GM19328 (cell line): ENCODE results near the gene FN3K.

Source experiments
- ATAC-seq: cut with Tn5 transposase; IDR thresholded peaks from one replicate; pipeline ENCODE4 v1.9.1; 2021; ENCODE audit warnings: mild to moderate bottlenecking, moderate library complexity; ENCODE audit not compliant: unreplicated experiment

Gene FN3K

DNA sequence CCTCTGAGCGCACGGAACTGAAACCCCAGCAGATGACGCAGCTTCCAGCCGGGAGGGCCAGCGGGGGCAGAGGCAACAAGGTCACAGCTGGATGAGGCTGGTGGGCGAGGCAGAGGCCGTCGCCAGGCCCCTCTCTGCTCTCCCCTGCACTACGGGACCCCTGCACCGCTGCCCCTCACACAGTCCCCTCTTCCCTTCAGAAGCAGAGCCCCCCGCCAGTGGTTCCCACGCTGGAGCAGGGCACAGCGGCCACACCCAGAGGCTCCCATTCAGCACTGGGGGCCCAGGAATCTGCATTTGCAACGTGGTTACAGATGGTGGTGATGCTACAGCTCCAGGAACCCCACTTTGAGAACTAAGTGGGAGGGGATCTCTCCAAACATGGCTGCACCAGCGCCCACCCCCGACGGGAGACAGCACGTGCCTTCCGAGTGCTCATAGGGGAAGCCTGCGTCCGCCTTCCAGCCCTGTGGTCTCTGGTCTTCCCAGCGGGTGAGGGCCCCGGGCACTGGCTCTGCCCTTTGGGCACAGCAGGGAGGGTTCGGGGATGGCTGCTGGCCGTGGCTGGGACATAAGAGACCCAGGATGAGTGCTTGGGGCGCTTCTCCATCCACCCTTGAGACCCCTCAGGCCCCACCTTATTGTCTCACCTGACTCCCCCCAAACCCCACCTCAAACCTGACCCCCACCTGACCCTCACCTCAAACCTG lies 32.2 kb upstream of the FN3K start:
- no peak for ATAC-seq

DNA sequence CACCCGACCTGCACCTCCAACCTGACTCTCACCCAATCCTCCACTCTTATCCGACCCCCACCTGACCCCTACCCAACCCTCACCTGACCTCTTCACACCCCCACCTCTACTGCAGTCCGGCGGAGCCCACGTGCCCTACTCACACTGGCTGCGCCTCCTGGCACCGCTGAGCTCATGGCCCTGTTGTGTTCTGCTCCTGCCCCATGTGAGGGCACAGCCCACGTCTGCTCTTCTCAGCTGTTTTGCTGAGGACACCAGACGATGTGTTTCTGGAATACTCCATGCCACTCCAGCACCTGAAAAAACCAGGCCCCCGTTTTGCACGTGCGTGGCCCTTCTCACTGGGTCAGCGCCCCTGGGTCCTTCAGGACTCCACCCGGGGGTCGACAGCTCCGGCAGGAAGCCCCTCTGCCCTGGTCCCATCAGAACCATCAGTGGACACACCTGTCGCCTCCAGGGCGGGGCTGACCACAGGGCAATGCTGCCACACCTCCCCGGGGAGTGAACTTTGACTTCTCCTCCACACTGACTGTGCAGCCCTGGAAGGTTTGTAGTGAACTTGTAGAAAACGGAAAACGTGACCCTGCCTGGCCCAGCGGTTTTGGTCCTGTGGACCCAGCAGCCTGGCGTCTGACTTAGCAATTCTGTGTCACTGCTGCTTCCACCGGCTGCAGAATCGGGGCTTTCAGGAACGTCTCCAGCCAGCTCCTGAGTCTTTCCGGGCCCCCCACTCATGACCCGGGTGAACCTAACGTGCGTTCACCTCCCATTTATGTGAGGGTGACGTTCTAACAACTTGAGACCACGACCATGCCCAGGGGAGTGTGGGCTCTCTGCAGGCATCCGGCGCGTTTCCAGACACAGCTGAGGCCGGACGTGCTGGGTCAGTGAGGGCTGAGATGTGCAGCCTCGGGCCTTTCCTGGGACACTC lies 31.2 kb upstream of the FN3K start:
- no peak for ATAC-seq

DNA sequence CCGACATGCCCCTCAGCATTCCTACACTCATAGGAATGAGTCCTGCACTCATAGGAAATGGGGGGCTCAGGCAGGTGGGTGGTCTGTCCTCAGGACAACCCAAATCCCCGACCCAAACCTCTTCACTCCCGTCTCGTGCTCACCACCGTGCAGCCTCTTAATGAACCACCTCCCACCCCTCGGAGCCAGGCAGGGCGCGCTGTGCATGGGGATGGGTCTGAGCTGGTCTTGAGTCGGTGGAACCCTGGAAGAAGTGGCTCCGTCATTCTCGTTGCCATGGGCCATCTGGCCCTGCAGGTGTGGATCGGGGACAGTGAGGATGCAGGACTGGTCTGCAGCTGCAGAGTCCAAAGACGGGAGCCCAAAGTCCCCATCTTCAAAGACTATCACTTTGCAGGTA lies 30.5 kb upstream of the FN3K start:
- ATAC-seq: no peak

DNA sequence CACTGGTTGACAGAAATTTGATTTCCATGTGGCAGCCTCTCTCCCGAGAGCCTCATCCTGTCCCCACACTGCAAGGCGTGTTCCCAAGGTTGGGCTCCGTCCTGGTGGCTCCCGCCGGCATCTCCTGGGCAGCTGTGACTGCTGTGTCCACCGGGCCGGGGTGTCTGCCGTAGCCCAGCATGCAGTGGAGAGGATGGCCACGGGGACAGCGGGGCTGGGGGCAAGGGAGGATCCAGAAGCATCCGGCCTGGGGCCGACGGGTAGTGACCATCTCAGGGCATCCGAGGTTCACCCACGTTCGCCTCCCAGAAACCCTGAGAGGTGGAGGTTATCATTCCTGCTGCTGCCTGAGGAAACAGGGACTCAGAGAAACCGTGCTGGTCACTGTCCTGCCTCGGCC lies 29.7 kb upstream of the FN3K start:
- no peak for ATAC-seq

DNA sequence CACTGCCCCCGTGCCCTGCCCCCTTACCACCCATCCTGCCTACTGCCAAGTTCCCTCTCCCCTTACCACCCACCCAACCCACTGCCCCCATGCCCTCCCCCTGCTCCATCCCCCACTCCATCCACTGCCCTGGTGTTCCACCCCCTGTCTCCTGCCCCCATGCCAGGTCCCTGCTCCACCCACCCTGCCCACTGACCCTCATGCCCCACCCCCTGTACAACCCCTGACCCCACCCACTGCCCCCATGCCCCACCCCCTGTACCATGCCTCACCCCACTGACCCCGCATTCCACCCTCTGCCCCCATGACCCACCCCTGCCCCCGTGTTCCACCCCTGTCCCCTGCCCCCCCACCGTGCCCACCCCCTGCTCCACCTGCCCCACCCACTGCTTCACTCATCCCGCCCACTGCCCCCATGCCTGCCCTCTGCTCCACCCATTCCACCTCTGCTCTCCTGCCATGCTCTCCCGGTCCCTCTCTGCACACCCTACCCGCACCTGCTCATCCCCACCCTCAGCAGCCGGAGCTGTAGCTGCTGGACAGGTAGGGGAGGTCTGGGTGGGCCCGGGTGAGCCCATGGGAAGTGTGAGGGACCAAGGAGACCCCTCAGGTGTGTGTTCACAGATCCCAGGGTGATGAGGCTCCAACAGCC lies 26.3 kb upstream of the FN3K start:
- ATAC-seq: no peak

DNA sequence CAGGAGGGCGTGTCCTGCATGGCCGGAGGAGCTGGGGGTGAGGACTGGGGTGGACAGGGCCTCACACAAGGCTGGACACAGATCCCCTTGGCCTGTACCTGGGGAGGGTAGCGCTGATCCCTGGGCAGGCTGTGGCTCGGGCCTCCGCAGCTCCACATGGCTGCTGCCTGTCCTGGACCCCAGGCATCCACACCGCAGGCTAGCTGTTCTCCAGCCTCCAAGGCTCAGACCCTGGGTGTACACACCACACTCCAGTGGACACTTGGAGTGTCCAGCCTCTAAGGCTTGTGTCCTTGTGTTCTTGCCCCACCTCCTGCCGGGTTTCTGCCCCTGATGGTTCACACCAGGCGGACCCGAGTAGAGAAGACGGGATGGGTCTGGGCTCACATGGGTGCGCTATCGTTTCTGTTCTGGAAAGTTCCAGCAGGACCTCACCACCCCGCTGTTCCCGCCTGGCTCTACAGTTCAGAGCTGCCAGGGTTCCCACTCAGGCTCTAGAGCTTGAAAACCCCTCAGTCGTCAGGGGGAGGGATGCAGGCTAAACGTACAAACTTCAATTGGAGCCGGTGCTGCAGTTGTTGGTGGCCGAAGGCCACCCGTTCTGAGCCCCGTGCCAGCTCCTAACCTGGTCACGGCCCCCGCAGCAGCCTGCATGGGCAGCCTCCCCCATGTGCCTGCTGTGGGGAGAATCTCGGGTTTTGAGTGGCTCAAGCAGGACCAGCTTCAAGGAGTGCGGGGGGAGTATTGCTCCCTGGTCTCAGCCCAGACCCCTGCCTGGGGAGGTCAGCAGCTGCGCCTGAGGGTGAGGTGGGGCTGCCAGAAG lies 25.5 kb upstream of the FN3K start:
- ATAC-seq: no peak

DNA sequence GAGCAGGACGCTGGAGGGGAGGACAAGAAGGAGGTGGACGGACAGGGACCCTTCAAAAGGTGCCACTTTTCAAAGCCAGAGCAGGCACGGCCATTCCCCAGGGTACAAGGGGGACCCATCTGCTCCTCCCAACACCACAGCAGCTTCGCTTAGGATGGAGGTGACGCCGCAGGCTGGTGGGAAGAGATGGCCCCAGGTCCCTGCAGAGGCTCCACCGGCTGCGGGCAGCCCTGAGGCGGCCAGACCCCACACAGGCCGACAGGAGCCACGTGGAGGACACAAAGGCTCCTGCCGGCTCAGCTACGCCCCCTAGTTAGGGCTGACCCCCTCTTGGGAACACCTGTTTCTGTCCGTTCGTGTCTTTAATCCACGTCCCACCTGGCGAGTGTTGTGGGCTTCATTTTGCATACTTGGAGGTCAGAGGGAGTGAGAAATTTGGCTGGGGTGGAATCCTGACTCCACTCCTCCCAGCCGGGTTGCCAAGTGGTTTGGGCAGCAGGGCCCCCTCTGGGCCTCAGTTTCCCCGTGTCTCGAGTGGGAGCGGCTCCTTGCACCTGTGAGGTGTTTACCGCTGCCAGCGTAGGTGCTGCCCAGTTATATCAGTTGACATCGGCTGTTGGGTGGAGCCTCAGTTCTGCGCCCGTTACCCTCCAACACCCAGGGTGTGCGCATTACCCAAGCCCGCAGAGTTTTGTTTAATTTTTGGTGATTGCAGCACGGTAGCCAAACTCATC lies 24.7 kb upstream of the FN3K start:
- no peak for ATAC-seq

DNA sequence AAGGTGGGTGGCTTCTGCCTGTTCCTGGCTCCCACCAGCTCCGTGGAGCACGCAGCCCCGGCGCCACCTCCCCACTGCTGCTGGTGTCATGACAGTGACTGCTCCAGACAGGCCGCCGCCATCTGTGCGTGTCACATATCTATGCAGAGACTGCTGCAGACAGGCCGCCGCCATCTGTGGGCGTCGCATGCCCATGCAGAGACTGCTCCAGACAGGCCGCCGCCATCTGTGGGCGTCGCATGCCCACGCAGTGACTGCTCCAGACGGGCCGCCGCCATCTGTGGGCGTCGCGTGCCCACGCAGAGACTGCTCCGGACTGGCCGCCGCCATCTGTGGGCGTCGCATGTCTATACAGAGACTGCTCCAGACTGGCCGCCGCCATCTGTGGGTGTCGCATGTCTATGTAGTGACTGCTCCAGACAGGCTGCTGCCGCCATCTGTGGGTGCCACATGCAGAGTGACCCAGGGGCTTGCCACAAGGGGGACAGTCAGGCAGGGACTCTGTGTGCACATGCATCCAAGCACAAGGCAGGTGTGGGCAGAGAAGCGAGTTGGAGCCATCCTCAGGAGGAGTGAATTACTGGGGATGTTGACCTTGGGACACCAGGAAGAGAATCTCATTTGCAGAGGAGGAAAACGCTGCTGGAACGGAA lies 22.2 kb upstream of the FN3K start:
- ATAC-seq: no peak

DNA sequence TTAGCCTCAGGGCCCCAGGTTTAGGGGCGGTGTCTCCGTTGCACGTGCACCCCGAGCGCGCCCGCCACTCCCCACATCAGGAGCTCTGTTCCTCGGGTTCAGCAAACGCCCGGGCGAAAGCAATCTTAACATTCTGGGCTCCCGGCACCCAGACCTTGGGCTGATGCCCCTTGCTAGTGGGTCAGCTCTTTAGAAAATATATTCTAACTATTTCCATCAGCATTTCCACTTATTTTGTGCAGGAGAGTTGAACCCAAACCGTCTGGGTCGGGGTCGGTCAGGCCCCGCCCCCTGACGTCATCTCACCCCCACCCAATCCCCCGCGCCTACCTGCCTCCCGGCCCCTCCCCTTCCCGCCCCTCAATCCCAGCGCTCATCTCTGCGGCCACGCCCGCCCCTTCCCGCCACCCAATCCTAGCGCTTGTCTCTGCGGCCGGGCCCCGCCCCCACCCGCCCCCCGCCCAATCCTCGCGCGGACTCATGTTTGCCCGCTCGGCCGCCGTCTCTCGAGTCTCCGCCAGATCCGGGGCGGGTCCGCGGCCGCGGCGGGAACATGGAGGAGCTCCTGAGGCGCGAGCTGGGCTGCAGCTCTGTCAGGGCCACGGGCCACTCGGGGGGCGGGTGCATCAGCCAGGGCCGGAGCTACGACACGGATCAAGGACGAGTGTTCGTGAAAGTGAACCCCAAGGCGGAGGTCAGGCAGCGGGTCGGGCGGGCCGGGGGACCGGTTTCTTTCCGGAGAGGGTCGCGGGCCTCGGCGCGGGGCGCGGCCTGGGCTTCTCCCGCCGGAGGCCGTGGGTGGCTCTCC lies 19.0 kb upstream of the FN3K start, which contains the start of gene FN3KRP:
TSS of gene FN3KRP (plus strand) at position 504 of the 808 bp plus-strand sequence. CDS start at position 554, 50 bp downstream.
- no peak for ATAC-seq

DNA sequence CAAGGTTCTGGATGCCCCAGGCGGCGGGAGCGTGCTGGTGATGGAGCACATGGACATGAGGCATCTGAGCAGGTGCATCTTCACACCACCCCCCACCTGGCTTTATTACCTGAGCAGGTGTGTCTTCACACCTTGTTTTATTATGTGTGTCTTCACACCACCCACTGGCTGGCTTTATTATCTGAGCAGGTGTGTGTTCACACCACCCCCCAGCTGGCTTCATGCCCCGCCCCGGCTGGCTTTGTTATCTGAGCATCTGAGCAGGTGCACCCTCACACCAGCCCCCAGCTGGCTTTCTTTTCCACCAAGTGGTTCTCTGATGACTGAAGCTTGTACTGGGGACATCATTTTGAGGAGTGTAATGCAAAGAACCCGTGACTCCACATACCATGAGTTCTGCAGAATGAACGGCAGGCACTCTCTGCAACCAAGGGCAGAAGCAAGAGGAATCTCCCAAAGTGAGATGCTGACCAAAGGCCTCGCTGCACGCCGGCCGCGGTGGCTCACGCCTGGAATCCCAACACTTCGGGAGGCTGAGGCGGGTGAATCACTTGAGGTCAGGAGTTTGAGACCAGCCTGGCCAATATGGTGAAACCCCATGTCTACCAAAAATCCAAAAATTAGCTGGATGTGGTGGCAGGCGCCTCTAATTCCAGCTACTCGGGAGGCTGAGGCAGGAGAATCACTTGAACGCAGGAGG lies 16.3 kb upstream of the FN3K start:
- ATAC-seq: no peak

DNA sequence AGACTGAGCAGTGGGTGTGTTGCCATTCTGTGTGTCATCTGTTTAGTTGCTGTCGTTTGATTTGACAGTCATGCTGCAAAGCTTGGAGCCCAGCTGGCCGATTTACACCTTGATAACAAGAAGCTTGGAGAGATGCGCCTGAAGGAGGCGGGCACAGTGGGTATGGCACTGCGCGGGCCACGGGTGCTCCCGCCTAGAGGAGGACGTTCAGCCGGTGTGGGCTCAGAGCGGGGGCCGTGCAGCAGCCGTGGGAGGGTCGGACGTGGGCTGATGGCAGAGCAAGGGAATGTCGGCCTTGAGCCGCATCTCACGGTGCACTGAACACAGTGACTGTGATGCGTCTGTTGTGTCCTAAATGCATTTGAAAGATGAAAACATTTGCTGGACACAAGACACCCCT lies 15.2 kb upstream of the FN3K start:
- no peak for ATAC-seq

DNA sequence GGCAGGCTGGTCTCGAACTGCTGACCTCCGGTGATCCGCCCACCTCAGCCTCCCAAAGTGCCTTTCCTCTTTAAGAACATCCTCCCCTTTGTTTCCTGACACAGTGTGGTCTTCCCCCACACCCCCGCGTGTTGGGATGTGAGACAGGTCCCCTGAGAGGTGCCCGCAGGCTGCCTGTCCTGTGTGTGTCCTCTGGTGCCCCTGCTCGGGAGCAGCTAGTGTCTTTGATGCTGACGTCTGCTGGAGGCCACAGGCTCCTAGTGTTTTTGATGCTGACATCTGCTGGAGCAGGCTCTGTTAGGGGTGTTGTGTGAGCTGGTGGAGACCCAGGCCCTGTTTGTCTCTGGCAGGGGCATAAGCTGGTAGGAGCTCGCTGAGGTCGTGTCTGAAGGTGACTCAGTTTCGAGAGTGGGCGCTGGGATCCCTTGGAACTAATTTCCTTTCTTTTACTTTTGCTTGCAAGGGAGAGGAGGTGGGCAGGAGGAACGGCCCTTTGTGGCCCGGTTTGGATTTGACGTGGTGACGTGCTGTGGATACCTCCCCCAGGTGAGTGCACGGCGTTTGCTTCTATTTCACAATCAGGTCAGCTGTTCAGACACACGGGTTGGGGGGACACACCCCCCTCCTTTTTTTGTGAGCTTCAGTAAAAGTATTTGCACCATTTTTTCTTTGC lies 12.9 kb upstream of the FN3K start:
- ATAC-seq: no peak

DNA sequence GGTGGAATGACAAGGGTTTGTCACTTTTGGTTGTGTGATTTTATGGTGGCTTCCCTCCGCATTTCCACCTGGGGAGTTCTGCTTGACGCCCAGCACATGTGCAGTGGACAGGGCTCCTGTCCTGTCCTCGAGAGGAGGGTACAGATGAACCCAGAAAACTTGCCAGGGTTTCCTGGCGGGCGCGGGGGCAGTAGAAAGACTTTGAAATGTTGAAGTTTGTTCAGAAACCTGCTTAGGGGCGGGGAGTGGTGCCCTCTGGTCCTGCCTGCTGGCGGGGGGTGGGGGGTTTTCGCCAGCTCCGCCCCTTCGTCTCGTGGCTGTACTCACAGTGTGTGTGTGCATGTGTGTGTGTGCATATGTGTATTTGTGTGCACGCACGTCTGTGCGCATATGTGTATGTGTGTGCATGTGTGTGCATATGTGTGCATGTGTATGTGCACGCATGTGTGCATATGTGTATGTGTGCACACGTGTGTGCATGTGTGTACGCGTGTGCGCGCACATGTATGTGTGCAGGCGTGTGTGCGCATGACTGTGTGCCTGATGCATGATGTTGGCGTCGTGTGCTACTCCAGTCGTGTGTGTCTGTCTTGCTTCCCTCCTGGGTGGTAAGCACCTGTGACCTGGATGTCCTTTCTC lies 12.1 kb upstream of the FN3K start:
- ATAC-seq: no peak

DNA sequence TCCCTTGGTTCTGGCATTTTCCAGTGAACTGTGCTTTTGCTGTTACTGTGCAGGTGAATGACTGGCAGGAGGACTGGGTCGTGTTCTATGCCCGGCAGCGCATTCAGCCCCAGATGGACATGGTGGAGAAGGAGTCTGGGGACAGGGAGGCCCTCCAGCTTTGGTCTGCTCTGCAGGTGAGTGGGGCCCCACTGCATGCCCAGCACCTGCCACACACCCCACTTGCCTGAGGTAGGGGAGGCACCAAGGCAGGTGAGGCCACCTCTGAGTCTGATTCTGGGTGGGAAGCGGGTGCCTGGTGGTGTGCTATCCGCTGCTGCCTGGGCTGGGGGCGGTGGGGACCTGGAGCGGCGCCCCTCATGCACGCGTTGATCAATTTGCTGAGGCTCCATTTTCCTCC lies 9.0 kb upstream of the FN3K start:
- no peak for ATAC-seq

DNA sequence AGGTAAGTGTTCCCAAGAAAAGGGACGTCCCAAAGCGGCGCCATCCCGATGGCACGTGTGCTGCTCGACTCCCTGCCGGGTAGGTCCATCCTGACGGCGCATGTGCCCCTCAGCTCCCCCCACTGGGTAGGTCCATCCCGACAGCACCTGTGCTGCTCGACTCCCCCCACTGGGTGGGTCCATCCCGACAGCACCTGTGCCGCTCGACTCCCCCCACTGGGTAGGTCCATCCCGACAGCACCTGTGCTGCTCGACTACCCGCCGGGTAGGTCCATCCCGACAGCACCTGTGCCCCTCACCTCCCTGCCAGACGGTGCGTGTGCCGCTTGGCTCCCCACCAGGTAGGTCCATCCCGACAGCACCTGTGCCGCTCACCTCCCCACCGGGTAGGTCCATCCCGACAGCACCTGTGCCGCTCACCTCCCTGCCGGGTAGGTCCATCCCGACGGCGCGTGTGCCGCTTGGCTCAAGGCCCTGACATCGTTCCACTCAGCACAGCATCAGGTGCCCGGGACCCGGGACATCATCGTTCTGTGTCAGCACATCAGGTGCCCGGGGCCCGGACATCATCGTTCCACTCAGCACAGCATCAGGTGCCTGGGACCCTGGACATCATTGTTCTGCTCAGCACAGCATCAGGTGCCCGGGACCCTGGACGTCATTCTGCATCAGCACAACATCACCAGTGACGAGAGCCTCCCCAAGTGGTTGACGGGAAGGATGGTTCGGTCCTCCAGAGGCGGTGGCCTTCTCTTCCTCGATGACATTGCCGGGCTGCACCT lies 5.7 kb upstream of the FN3K start:
- ATAC-seq: no peak

DNA sequence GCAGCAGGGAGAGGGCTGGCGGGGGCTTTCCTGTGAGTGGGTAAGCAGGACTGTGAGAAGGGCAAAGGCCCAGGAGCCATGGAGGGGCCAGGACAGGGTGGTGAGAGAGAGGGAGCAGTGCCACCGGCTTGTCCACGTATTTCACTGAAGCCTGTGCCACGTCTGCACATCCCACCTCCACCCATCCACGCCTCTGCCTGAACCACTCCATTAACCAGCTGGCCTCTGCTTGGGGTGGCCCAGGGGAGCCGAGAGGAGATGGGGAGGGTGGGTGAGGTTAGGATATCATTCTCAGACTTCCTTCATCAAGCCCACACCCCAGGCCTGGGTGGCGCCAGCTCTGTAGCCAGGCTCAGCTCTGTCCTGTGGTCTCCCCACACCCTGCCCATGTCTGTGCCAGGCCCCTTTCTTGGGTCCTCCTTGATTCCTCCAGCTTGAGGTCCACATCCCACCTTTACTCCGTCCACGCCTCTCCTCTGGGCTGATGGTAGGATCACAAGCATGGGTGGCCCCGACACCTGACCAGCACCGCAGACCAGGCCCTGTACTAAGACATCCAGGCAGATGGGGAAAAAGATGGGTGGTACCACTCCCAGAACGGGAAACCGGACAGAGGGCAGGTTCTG lies 3.2 kb upstream of the FN3K start:
- ATAC-seq: no peak
